Activated CD8-positive, alpha-beta T cell treated with anti-CD3 and anti-CD28 coated beads for 36 hours (primary cell): Measurements from ENCODE around the gene SPACA6. TPM values are rescaled to one million over a fixed set of nuclear protein-coding genes. Genes with fewer than 3 reads are reported as not detected.
A peak's percentile ranks its signal among the peaks of the same experiment; 100 is the strongest.
"Not testable (repeated sequence)": the region's sequence is repeated elsewhere in the genome, so short reads cannot be mapped to it uniquely, and the experiment has no call there.

ENCODE experiments used
- ATAC-seq: fragments of 200-7000 bp; cut with Tn5 transposase; one replicate; pipeline ENCODE4 v1.10.0; 2021; ENCODE audit warnings: mild to moderate bottlenecking, moderate library complexity
- CTCF ChIA-PET: fragments of 350-600 bp; sonication (Branson Sonifier 250); formaldehyde crosslinking; loops from one replicate; lab custom pipeline; 2021; ENCODE audit warnings: antibody characterized with exemption; lab: Charles Lee
- POLR2A ChIA-PET: fragments of 350-600 bp; sonication (Branson Sonifier 250); formaldehyde crosslinking; loops from one replicate; lab custom pipeline; 2021; ENCODE audit warnings: antibody characterized with exemption; lab: Charles Lee
- DNase-seq: peaks from one replicate; pipeline ENCODE4 v3.0.0-alpha.2; 2020
- H3K27ac Mint-ChIP-seq: one replicate; pipeline ENCODE4 v1.8.0; 2021; ENCODE audit warnings: mild to moderate bottlenecking, mixed read lengths
- H3K27me3 Mint-ChIP-seq: one replicate; pipeline ENCODE4 v1.8.0; 2021; ENCODE audit warnings: mixed read lengths
- H3K36me3 Mint-ChIP-seq: one replicate; pipeline ENCODE4 v1.8.0; 2021; ENCODE audit warnings: low read depth, mixed read lengths
- H3K4me1 Mint-ChIP-seq: one replicate; pipeline ENCODE4 v1.8.0; 2021; ENCODE audit warnings: low read depth, mixed read lengths
- H3K4me3 Mint-ChIP-seq: one replicate; pipeline ENCODE4 v1.8.0; 2021; ENCODE audit warnings: mild to moderate bottlenecking, moderate library complexity, mixed read lengths
- H3K9me3 Mint-ChIP-seq: one replicate; pipeline ENCODE4 v1.8.0; 2021; ENCODE audit warnings: mixed read lengths
- intact Hi-C: fragments of 100-400 bp; cut with micrococcal nuclease; formaldehyde crosslinking; loops from one replicate; pipeline ENCODE4 v1.10.0; 2022
- total RNA-seq, 2 experiments: library from RNA; stranded (reverse); gene quantifications; one replicate each; pipeline ENCODE4 v1.2.3, GENCODE V29; 2021
- TF ChIP-seq, protein P1 (sequence below): fragments of 200-600 bp; IDR thresholded peaks from one replicate; pipeline ENCODE4 v1.8.0; 2022; ENCODE audit warnings: antibody characterized with exemption, mild to moderate bottlenecking

The SPACA6 gene
- total RNA-seq, 2 experiments from 2014 or later, result 2.4 to 4.6 TPM

DNA sequence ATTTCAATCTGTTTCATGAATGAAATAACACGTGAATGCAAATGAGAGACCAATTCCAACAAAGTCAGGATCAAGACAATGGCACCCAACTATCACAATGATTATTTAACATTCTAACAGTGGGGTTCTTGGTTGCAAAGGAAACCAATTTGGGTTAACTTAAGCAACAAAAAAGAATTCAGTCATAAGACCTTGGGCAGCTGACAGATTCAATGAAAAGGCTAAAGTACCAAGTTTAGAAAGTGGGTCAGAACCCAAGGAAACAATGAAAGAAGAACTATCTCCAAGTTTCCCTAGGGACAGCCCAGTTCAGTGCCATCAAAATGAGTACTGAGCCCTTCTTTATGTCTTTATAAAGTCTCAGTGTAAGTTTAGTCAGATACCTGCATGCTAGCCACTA lies 29.0 kb upstream of the SPACA6 start:
- peaks cover 2% of the 10 kb centered on the region for H3K9me3 Mint-ChIP-seq
- CTCF ChIA-PET, result interaction anchor here (1.1 kb wide), 1 partner anchor 506 kb away, joined by 4 read pairs; no protein-coding TSS in a partner anchor
- H3K36me3 Mint-ChIP-seq, result no peaks in the 10 kb centered on the region
- POLR2A ChIA-PET, result no interaction called here
- peaks cover under 1% of the 10 kb centered on the region for H3K4me1 Mint-ChIP-seq
- H3K4me3 Mint-ChIP-seq, result no peak overlapping the region
- peaks cover 37% of the 10 kb centered on the region for H3K27me3 Mint-ChIP-seq
- ATAC-seq (no peak), DNase-seq (no peak)
- TF ChIP-seq, protein P1, sequence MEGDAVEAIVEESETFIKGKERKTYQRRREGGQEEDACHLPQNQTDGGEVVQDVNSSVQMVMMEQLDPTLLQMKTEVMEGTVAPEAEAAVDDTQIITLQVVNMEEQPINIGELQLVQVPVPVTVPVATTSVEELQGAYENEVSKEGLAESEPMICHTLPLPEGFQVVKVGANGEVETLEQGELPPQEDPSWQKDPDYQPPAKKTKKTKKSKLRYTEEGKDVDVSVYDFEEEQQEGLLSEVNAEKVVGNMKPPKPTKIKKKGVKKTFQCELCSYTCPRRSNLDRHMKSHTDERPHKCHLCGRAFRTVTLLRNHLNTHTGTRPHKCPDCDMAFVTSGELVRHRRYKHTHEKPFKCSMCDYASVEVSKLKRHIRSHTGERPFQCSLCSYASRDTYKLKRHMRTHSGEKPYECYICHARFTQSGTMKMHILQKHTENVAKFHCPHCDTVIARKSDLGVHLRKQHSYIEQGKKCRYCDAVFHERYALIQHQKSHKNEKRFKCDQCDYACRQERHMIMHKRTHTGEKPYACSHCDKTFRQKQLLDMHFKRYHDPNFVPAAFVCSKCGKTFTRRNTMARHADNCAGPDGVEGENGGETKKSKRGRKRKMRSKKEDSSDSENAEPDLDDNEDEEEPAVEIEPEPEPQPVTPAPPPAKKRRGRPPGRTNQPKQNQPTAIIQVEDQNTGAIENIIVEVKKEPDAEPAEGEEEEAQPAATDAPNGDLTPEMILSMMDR, result no peak
- intact Hi-C loops, result no loop called here
- H3K27ac Mint-ChIP-seq, result no peak overlapping the region

DNA sequence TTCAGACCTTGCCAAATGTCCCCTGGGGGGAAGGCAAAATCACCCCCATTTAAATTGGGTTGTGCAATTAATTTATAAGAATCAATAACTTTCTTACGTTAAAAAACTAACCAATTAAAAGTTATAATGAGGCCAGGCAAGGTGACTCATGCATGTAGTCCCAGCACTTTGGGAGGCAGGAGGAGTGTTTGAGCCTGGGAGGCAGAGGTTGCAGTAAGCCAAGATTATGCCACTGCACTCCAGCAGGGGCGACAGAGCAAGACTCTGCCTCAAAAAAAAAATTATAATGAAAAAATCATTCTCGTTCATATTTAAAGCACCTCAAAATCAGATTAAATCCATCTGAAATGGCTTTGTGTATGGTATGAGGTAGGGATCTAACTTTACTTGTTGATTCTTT lies 28.1 kb upstream of the SPACA6 start:
- DNase-seq (no peak), ATAC-seq (no peak)
- POLR2A ChIA-PET, result no interaction called here
- no peaks in the 10 kb centered on the region for H3K36me3 Mint-ChIP-seq
- H3K27me3 Mint-ChIP-seq, result peaks cover 37% of the 10 kb centered on the region
- intact Hi-C loops, result no loop called here
- H3K4me3 Mint-ChIP-seq, result no peak overlapping the region
- TF ChIP-seq, protein P1, result peak; percentile 19
- H3K9me3 Mint-ChIP-seq, result peaks cover 2% of the 10 kb centered on the region
- CTCF ChIA-PET, result no interaction called here
- H3K4me1 Mint-ChIP-seq, result peaks cover 5% of the 10 kb centered on the region
- no peak overlapping the region for H3K27ac Mint-ChIP-seq

DNA sequence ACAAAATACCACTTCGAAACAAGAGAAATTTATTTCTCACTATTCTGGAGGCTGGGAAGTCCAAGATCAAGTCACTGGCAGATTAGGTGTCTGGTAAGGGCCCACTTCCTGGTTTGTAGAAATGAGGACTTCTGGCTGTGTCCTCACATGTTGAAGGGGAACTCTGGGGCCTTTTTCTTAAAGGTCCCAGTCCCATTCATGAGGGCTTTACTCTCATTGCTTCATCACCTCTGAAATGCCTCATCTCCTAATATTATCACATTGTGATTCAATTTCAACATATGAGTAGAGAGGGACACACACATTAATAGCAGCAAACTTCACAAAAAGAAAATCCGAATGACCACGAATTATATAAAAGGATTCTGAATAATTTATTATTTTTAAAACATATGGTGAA lies 24.9 kb upstream of the SPACA6 start:
- intact Hi-C loops, result no loop called here
- H3K4me3 Mint-ChIP-seq, result no peak overlapping the region
- H3K36me3 Mint-ChIP-seq, result no peaks in the 10 kb centered on the region
- ChIA-PET POLR2A (no interaction called here), CTCF (interaction anchor here (0.6 kb wide), 1 partner anchor 11 kb away, joined by 4 read pairs; no protein-coding TSS in a partner anchor)
- peaks cover 2% of the 10 kb centered on the region for H3K9me3 Mint-ChIP-seq
- H3K27me3 Mint-ChIP-seq, result peaks cover 27% of the 10 kb centered on the region
- DNase-seq, result no peak
- H3K27ac Mint-ChIP-seq, result no peak overlapping the region
- TF ChIP-seq, protein P1, result no peak
- ATAC-seq, result no peak
- peaks cover 5% of the 10 kb centered on the region for H3K4me1 Mint-ChIP-seq

DNA sequence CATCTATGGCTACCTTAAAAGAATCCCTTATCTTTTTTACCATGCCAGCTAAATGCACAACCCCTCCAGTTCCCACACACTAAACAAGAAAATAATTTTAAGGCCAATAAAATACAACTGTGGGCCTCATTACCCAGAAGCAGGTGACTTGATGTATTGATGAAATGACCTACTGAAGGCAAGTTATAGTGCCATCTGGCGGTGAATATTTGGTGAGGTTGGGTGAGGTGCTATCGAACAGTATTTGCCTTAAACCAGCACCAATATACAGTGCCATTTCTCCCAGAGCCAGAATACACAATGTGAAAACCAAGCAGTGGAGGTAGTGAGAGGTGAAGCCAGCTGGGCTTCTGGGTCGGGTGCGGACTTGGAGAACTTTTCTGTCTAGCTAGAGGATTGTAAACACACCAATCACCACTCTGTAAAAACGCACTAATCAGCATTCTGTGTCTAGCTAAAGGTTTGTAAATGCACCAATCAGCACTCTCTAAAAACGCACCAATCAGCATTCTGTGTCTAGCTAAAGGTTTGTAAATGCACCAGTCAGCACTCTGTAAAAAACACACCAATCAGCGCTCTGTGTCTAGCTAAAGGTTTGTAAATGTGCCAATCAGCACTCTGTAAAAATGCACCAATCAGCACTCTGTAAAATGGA lies 17.1 kb upstream of the SPACA6 start:
- POLR2A ChIA-PET, result not testable (repeated sequence)

More for the DNA sequence above, 17.1 kb upstream of the SPACA6 start:
- H3K36me3 Mint-ChIP-seq, H3K27me3 Mint-ChIP-seq, intact Hi-C loops, DNase-seq, ATAC-seq: not testable (repeated sequence)
- Mint-ChIP-seq H3K27ac (peak overlapping the region; percentile 72), H3K9me3 (peaks cover 10% of the 10 kb centered on the region), H3K4me1 (peaks cover 15% of the 10 kb centered on the region), H3K4me3 (peak overlapping the region; percentile 31)
- TF ChIP-seq, protein P1, result peak; percentile 35
- CTCF ChIA-PET, result interaction anchor here (0.6 to 3.0 kb wide), 6 partner anchors 12 to 203 kb away, joined by 3 to 15 read pairs (median 4); no protein-coding TSS in a partner anchor
